A549 treated with Mapracorat at 1 μM for 4 hours (cell line): ENCODE results near the gene TSNAX. TPM values are rescaled to one million over a fixed set of nuclear protein-coding genes. Genes with fewer than 3 reads are reported as not detected.

Experiments used
- total RNA-seq: library from RNA; stranded (reverse); fragments of 200-300 nt; extraction: Qiagen RNA extraction; gene quantifications from 5 replicates; pipeline ENCODE4 v1.2.3, GENCODE V29; 2022

TSNAX gene
- 29.8 to 44.1 TPM (median 38.9 TPM) in 5 replicates for total RNA-seq

GRCh38 chr1:231528172-231529029 is at the start of gene TSNAX:
Gene TSNAX, plus strand, starts transcription at chr1:231528669. Its CDS starts 142 bp downstream, at chr1:231528811.

Other genes starting within 250 kb of the TSNAX start
- 8.0 to 9.3 TPM (median 9.1 TPM) in 5 replicates for gene EXOC8, start 190.8 kb upstream of the TSNAX start, total RNA-seq
- 11.5 to 14.4 TPM (median 14.2 TPM) in 5 replicates for gene SPRTN, start 190.4 kb upstream of the TSNAX start, total RNA-seq
- 50.5 to 63.1 TPM (median 57.9 TPM) in 5 replicates for gene EGLN1, start 106.4 kb upstream of the TSNAX start, total RNA-seq
- gene DISC1, start 98.1 kb downstream of the TSNAX start, total RNA-seq = 0.10 to 0.24 TPM (median 0.19 TPM) in 5 replicates